Measurements from ENCODE around the gene MAN2B2. TPM values are rescaled to one million over a fixed set of nuclear protein-coding genes. Genes with fewer than 3 reads are reported as not detected.

MAN2B2 gene
- total RNA-seq, 4 donors from 2014 or later = 32.7 to 95.3 (median 80.2) TPM

- no peak for DNase-seq
- intact Hi-C loops (cut with DNase I) = no loop called here
- Histone ChIP-seq H3K36me3 (no peaks in the 10 kb centered on the region), H3K9me3 (no peaks in the 10 kb centered on the region), H3K4me3 (replicated peaks in 1 of 3) (no peak overlapping the region), H3K27ac (no peak overlapping the region), H3K4me1 (peaks cover 6 to 12% of the 10 kb centered on the region in 2 donors), H3K27me3 (peaks cover 4% of the 10 kb centered on the region)
- TF ChIP-seq CTCF (IDR thresholded peaks at IDR 0.05) = no peak
- TF ChIP-seq POLR2A (IDR thresholded peaks at IDR 0.05) = no peak
- 74 to 80% methylated on average over 13 of the region's 13 CpGs for WGBS, 2 donors
These were observed 8.4 kb upstream of the MAN2B2 start for GRCh38 chr4:6566391-6567190.

GRCh38 chr4:6567218-6567617, 7.8 kb upstream of the MAN2B2 start:
- Histone ChIP-seq H3K27me3 (peaks cover 4% of the 10 kb centered on the region), H3K4me1 (peaks cover 6 to 12% of the 10 kb centered on the region in 2 donors), H3K9me3 (no peaks in the 10 kb centered on the region), H3K36me3 (no peaks in the 10 kb centered on the region), H3K4me3 (replicated peaks in 1 of 3) (no peak overlapping the region), H3K27ac (no peak overlapping the region)
- DNase-seq = no peak
- WGBS, 2 donors = 79 to 86% methylated on average over 1 of the region's 1 CpG
- TF ChIP-seq POLR2A (IDR thresholded peaks at IDR 0.05) (no peak), CTCF (IDR thresholded peaks at IDR 0.05) (no peak)
- intact Hi-C loops (cut with DNase I) = no loop called here

- 86 to 89% methylated on average over 6 to 7 of the region's 7 CpGs for WGBS, 2 donors
- Histone ChIP-seq H3K27ac (no peak overlapping the region), H3K9me3 (no peaks in the 10 kb centered on the region), H3K36me3 (no peaks in the 10 kb centered on the region), H3K4me3 (replicated peaks in 1 of 3) (no peak overlapping the region), H3K4me1 (peaks cover under 1 to 9% of the 10 kb centered on the region in 2 donors), H3K27me3 (peaks cover 2% of the 10 kb centered on the region)
- intact Hi-C loops (cut with DNase I) = no loop called here
- no peak for DNase-seq
- TF ChIP-seq CTCF (IDR thresholded peaks at IDR 0.05) (no peak), POLR2A (IDR thresholded peaks at IDR 0.05) (no peak)
These were observed 6.8 kb upstream of the MAN2B2 start for GRCh38 chr4:6568148-6568547.

GRCh38 chr4:6568689-6569332, 6.2 kb upstream of the MAN2B2 start:
- no peak for DNase-seq
- WGBS, 2 donors = 67 to 69% methylated on average over 13 of the region's 13 CpGs
- Histone ChIP-seq H3K27ac (no peak overlapping the region), H3K27me3 (no peaks in the 10 kb centered on the region), H3K9me3 (no peaks in the 10 kb centered on the region), H3K36me3 (no peaks in the 10 kb centered on the region), H3K4me1 (peaks cover 0 to 6% of the 10 kb centered on the region in 2 donors), H3K4me3 (replicated peaks in 1 of 3) (no peak overlapping the region)
- intact Hi-C loops (cut with DNase I) = no loop called here
- no peak for TF ChIP-seq POLR2A (IDR thresholded peaks at IDR 0.05)
- TF ChIP-seq CTCF (IDR thresholded peaks at IDR 0.05) = no peak

- H3K36me3 ChIP-seq = no peaks in the 10 kb centered on the region
- H3K4me1 ChIP-seq = peaks cover 14 to 19% of the 10 kb centered on the region in 2 donors
- no peak overlapping the region for H3K4me3 ChIP-seq (replicated peaks in 1 of 3)
- TF ChIP-seq POLR2A (IDR thresholded peaks at IDR 0.05) = no peak
- TF ChIP-seq CTCF (IDR thresholded peaks at IDR 0.05) = no peak
- intact Hi-C loops (cut with DNase I) = no loop called here
- no peak overlapping the region for H3K27ac ChIP-seq
- H3K9me3 ChIP-seq = no peaks in the 10 kb centered on the region
- no peaks in the 10 kb centered on the region for H3K27me3 ChIP-seq
- 97 to 100% methylated on average over 2 to 3 of the region's 3 CpGs for WGBS, 2 donors
- DNase-seq = no peak
These were observed 3.4 kb upstream of the MAN2B2 start for GRCh38 chr4:6571608-6572007.
